ENCODE measurements around the gene EVI5L.
A peak's percentile ranks its signal among the peaks of the same experiment; 100 is the strongest.

The EVI5L gene

DNA sequence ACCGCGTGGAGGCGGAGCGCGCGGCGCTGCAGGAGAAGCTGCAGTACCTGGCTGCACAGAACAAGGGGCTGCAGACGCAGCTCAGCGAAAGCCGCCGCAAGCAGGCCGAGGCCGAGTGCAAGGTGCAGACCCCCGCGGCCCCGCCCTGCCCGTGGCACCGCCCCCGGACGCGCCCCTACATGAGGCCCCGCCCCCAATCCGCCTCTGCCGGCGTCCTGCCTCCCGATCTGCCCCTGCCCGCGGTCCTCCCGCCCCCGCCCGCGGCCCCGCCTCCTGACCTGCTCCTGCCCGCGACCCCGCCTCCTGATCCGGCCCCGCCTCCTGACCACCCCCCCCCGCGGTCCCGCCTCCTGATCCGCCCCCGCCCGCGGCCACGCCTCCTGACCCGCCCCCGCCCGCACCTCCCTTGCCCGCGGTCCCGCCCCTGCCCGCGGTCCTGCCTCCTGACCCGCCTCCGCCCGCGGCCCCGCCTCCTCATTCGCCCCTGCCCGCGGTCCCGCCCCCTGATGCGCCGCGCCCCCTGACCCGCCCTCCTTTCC lies 32.5 kb downstream of the EVI5L start:
- peak; percentile 57 for DNase-seq

DNA sequence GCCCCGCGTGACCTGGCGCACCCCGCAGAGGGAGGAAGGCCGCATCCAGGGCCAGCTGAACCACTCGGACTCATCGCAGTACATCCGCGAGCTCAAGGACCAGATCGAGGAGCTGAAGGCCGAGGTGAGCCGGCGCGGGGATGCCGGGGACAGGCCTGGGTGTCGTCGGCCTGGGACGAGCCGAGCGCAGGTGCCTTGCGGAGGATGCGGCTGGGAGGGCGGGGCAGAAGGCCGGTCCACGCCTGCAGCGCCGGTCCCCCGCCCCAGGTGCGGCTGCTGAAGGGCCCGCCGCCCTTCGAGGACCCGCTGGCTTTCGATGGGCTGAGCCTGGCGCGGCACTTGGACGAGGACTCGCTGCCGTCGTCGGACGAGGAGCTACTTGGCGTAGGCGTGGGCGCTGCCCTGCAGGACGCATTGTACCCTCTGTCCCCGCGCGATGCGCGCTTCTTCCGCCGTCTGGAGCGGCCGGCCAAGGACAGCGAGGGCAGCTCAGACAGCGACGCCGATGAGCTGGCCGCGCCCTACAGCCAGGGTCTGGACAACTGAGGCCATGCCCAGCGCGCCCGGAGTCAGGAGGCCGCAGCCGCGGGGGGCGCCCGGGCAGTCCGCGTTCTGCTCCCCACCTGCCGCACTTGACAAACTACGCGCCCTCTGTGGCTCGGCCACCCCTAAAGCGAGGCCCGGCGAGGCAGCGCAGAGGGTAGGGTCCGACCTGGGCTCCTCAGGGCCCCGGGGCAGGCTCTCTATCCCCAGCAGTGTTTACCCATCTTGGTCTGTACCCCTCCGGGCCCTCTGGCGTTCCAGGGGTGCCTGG lies 33.3 kb downstream of the EVI5L start:
- DNase-seq = no peak

DNA sequence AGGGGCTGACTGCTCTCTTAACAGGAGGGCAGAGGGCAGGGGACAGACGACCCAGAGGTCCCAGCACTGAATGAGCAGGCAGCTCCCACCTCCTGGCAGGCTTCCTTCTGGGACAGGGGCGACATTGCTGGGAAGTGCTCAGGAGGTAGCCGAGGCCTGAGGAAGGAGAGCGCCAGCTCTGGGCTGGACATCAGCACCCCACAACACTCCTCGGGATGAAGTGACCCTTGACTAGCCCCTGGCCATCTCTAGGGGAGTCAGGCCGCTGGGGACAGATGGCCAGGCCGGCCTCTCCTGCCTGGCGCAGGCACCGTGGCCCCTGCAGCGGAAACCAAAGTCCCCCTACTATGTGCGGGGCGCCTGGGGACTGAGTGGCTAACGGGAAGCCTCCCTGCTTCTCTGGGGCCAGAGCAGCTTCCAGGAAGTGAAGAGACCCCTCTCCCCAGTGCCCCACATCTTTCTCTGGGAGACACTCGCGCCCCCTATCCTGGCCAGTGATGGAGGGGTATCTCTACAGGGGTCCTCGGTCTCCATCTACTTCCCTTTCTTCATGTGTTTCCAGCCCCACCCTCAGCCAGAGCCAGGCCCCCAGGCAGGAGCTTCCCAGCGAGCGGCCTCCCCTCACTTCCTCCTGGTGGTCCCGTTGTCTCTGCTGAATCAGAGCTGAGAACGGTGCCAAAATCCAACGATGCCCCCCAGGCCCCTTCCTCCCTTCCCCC lies 34.1 kb downstream of the EVI5L start:
- DNase-seq = no peak

DNA sequence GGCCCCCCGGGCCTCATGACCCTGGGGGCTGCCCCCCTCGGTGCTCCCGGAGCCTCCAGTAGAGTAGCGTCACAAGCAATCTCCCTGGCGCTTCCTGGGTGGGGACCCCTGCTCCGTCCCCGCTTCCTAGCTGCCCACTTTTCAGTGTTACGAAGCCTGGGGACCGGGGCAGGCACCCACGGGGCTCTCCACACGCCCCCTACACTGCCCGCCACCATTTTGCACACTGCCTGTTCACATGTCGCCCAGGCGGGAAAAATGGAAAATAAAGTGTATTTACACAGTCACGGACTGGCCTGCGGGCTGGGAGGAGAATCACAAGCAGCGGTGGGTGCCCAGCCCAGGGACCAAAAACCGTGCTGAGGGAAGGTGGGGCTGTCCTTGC lies 34.7 kb downstream of the EVI5L start:
- no peak for DNase-seq

DNA sequence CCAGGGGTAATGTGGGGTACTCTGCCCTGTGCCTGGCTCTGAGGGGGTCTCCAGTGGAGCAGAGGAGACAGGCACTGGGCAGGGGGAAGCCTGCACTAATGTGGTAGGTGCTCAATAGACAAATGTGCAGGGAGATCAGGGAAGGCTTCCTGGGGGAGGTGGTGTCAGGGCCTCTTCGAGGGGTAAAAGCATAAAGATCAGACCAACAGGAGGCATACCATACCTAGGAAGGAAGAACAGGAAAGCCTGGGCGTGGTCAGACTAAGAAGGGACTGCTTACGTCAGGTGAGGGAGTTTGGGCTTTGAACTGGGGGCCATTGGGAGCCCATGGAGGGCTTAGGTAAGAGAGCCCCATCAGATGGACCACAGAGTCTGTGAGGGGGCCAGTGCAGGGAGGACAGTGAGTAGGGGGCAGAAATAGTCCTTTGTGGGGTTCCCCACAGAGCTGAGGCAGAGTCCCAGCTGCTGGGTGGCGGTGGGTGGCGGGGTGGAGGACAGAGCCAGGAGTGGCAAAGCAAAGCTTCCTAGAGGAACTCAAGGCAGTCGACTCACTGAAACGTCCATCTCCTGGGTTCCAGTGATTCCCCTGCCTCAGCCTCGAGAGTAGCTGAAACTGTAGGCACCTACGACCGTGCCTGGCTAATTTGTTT lies 35.4 kb downstream of the EVI5L start:
- no peak for DNase-seq

DNA sequence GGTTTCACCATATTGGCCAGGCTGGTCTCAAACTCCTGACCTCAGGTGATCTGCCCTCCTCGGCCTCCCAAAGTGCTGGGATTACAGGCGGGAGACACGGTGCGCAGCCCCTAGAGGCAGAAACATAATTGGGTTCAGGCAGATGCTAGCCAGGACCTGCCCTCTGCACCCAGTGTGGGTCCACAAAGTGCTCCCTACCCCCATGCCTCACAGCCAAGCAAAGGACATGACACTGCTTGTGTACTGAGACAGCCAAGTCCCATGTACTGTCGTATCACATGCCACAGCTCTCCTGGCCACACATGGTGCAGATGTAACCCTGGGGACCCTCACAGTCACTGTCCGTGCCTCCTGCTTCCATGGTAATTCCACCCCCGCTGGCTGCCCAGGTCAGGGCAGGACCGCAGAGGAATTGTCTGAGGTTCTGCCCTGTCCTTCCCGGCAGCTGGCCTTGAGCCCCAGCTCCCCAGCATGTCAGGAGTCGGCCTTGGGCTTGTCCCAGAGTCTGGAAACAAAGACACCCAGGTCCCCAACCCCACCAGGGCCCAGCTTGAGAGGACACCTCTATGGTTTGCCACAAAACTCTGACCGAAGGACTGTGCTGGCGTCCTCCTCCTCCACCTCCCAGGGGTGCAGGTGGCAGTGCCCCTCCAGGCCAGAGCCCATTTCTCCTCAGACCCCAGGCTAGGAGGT lies 36.5 kb downstream of the EVI5L start:
- DNase-seq = no peak

DNA sequence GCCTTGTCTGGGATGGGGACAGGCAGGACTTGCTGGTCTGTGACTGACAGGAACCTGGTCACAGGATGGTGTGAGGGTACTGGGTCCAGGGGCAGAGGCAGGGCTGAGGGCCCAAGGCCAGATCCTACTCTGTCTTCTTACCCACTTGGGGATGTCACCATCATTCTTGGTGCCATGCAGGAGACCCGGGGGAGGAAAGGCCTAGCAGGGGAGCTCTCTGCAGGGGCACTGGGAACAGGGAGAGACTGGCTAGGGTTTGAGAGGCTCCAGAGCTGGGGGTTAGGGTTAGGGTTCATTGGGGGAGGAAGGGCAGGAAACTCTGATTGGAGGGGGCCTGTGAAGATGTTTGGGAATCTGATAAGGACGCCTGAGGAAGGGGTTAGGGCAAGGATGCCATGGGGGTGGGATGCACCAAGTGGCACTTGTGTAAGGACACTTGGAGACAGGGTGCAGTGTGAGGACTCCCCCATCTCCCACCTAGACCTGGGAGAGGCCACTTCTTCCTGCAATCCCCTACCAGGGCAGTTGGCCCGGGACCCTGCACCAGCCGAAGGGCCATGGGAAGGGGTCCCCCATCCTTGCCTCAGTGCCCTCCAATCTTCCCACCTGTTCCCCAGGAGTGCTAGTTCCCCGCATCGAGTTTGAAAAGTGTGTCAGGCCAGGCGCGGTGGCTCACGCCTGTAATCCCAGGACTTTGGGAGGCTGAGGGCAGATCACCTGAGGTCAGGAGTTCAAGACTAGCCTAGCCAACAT lies 37.2 kb downstream of the EVI5L start:
- DNase-seq = no peak

DNA sequence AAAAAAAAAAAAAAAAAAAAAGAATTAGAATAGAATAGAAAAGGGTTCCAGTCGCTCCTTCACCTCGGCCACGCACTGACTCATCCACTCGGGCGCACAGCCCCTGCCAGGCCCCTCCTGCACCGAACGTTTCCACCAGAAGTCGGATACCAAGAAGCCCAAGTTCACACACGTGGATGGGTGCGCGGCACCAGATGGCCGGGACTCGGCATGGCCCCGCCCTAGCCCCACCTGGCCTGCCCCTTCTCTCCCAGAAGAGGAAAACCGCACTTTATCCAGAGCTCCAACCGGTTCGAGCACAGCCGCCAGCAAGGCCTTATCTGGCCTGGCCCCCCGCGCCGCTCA lies 38.3 kb downstream of the EVI5L start:
- no peak for DNase-seq

DNA sequence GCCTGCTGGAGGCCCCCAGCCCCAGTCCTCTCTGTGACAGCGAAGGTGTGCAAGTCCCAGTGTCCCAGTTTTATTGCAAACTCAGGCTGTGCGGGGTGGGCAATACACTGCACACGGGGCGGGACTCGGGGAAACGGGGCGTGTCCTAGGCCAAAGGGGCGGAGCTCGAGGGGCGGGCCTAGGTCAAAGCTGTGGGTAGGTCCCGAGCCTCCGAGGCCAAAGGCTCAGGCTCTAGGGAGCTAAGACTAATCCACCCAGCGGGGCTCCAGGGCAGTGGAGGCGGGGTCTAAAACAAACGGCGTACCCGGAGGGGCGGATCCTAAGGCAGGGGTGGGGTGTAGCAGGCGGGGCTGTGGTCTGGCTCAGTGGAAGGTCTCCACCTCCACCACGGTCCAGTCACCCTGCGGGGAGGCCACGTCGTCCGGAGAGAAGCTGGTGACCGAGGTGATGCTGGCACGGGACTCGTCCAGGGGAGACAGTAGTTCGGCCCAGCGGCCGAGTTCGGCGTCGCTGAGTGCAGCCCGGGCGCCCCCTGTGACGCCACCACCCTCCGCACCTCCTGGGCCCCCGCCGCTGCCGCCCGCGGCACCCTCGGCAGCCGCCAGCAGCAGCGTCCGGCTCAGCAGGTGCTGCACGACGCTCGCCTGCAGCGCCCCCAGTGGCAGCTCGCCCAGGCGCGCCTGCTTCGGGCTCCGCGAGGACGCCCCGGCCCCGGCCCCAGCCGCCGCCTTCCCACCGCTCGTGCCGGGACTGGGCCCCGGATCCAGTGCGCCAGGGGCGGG lies 38.8 kb downstream of the EVI5L start:
- peak; percentile 51 for DNase-seq

DNA sequence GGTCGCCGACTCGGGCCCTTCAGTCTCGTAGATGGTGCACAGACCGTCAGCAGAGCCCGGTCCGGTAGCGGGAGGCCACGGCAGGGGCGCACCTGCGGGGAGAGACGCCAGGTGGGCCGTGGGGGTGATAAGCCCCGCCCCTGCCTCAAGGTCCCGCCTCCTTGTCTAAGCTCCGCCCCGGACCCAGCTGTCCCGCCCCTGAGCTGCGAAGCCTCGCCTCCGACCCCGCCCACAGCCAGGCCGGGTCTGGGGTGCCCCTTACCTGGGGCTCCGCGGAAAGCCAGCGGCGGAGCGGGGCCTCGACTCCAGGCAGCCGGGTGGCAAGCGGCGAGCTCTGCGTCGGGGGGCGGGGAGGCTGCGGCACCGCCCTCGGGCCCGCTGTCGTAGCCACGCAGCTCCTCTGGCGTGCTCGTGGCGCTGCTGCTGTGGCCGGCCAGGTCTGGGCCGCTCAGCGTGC lies 39.5 kb downstream of the EVI5L start:
- peak; percentile 31 for DNase-seq

DNA sequence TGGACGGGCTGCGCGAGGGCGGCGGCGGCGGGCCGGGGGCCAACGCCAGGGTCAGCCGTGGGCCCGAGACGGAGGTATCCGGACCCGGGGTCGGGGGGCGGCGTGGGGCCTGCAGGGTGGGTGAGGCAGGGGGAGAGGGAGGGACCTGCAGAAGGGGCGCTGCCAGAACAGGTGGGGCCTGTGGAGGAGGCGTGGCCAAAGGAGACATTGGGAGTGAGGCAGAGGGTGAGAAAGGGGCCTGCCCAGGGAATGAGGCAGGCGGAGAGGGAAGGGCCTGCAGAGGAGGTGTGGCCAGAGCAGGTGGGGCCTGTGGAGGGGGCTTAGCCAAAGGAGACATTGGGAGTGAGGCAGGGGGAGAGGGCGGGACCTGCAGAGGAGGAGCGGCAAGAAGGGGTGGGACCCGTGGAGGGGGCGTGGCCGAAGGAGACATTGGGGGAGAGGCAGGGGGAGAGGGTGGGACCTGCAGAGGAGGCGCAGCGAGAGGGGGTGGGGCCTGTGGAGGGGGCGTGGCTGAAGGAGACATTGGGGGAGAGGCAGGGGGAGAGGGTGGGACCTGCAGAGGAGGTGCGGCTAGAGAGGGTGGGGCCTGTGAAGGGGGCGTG lies 40.0 kb downstream of the EVI5L start:
- DNase-seq = peak; percentile 28

DNA sequence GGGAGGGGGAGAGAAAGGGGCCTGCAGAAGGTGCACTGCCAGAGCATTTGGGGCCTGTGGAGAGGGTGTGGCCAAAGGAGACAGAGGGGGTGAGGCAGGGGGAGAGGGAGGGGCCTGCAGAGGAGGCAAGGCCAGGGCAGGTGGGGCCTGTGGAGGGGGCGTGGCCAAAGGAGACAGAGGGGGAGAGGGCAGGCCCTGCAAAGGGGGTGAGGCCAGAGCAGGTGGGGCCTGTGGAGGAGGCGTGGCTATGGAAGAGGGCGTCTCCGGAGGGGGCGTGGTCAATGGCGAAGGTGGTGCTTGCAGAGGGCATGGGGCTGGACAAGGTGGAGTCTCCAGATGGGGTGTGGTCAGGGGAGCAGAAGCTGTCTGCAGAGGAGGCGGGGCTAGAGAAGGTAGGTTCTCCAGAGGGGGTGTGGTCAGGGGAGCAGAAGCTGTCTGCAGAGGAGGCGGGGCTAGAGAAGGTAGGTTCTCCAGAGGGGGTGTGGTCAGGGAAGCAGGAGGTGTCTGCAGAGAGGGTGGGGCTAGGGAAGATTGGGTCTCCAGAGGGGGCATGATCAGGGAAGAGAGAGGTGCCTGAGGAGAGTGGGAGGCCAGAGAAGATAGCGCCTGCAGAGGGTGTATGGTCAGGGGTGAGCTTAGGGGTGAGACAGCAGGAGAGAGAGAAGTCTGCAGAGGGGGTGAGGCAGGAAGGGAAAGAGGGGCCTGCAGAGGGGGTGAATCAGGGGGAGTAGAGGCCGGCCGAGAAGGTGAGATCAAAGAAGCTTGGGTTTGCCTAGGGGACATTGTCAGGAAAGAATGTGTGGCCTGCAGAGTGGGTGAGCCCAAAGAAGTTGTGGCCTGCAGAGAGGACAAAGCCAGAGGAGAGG lies 40.8 kb downstream of the EVI5L start:
- DNase-seq = peak; percentile 49

DNA sequence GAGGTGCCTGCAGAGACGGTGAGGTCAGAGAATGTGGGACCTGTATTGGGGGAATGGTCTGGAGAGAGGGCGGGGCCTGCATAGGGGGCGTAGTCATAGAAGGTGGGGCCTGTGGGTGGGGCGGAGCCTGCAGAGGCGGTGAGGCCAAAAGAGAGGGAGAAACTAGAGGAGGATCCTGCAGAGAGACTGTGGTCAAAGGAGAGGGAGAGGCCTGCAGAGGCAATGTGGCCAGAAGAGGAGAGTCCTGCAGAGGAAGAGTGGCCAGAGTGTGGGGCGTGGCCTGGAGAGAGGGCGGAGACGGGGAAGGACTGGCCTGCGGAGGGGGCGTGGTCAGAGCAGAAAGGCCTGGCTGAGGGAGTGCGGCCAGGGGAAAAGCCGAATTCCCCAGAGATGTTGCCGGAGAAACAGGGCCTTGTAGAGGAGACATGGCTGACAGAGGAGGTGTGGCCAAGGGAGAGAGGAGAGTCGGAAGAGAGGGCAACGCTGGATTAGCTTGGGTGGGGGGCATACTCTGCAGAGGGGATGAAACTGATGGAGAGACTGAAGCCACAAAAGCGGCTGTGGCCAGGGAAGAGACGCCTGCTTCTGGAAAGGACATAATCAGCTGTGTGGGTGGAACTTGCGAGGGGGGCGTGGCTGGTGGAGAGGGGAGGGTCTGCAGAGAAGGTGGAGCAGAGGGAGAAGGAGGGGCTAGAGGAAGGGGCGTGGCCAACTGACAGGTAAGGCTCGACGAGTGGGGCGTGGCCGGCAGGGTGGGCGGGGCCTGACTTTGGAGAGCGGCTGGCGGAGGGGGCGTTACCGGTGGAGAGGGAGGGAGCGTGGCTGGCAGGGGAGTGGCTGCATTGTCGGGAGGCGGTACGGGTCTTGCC lies 41.7 kb downstream of the EVI5L start:
- peak; percentile 81 for DNase-seq

DNA sequence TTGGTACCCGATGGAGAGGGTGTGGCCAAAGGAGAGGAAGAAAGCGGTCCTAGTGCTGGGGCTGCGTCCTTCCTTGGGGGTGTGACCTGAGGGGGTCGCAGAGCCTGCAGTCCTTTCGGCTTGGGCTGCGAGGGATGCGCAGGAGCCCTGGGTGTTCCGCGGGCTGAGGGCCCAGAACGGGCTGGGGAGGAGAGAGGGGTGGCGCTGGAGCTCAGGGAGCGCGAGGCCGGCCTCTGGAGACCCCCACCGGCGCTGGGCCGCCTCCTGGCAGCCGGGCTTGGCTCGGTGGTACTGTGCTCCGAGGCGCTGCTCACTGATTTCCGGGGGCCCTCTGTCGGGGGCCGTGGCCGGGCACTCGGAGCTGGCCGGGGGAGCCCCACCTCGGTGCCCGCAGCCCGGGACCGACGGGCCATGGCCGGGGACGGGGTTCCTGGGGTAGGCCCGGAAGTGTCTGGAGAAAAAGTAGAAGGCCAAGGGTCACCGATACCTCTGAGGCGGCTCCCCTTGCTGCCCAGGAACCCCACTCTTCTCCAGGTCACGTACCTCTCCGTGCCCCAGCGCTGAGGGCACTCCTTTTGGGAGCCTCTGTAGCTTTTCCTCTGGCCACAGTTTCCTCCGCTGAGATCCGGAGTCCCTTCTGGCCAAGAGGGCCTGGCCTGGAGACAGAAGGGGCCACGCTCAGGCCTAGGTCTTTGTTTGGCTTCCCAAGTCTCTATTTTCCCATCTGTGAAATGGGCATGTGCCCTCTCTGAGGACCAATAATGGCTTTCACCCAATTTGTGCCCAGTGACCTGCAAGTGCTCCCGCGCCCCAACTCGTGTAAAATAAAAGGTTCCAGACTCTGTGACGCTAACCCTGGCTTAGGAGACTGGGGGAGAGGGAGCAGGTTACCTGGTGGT lies 42.5 kb downstream of the EVI5L start:
- no peak for DNase-seq

DNA sequence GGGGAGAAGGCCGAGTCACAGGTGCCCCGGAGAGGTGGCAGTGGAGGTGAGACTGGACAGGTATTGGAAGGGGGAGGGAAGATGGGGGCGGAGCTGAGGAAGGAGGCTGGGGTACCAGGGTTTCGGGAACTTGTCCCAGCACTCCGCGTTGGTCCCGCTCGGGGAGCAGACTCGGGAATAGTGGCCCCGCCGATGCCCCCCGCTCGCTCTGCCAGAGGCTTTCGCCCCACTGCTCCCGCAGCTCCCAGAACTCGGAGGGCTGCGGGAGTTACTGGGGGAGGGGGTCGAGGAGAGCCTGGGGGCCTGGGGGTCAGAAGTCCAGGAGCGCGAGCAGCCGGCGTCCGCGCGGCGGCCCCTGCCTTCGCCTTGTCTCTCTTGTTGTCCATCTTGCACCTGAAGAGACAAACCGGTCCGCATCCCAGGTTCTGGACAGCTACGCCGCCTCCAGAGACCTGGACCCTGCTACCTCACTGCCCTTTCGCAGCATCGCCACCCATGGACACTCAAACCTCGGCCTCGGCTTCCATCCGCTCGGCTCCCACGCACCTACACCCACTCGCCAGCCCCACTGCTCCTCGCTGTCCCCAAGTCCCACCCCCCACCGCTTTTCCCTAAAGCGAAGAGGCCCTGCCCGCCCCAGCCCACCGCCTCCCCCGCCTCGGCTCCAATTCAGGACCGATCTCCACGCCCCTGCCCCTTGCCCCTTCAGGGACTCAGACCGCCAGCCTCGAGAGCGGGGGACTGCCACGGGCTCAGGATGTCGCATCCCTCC lies 43.5 kb downstream of the EVI5L start:
- DNase-seq = no peak

DNA sequence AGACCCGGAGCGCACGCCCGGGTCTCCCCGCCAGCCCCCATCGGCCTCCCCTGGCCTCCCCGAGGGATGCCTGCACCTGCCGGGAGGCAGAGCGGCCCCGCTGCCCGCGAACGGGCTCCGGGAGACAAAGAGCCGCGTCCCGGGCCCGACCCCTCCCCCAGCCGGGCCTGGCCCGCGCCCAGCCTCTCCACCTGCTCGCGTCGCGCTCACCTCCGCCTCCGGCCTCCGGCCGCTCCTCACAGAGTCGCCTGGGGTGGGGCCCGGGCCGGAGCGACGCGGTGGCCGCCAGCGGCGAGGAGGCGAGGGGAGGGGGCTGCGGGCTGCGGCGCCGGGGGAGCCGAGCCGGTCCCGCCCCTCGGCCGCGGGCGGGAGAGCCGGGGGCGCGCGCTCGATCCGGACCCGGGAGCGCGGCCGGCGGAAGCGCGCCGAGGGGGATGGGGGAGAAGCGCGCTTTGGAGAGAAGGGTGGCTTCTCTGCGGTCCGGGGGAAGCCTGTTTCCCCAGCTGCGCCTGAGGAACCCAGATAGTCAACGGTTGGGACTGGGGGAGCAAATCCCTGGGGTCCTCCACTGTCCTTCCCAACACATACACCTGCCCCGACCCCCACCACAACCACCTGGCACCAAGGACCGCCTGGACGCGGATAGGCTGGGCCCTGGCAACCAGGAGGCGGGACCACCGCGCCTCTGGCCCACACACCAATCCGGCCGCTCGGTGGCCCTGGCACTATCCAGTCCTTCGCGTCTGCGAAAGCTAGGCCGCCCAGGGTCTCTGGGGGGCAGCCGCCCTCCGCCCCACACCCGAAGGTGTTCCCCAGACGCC lies 44.3 kb downstream of the EVI5L start, which contains the start of gene PRR36:
TSS of gene PRR36 (minus strand) at position 315 of the 821 bp plus-strand sequence. CDS start 701 bp downstream, outside the sequence.
- DNase-seq = no peak
